HepG2 (cell line): ENCODE data around the gene AGAP3. TPM values are rescaled to one million over a fixed set of nuclear protein-coding genes. Genes with fewer than 3 reads are reported as not detected.

Source experiments
- ATAC-seq: fragments of 200-7000 bp; cut with Tn5 transposase; 3 replicates; pipeline ENCODE4 v1.9.1; 2020; ENCODE audit warnings: mild to moderate bottlenecking, moderate library complexity
- BruUV-seq: library from RNA; stranded (reverse); fragments of 400-500 nt; replicated peaks from 2 replicates; lab custom pipeline; 2021; lab: Mats Ljungman, UMichigan
- CTCF ChIA-PET: fragments of 300-600 bp; formaldehyde crosslinking; extraction: SDS; loops from one replicate; lab custom pipeline; 2021; ENCODE audit warnings: low total read pairs, inconsistent platforms, low intra/inter-chr PET ratio; lab: Yijun Ruan, JAX
- POLR2A ChIA-PET: fragments of 350-600 bp; sonication (Branson Sonifier 250); formaldehyde crosslinking; loops from one replicate; lab custom pipeline; 2020; ENCODE audit warnings: antibody characterized with exemption, inconsistent platforms; lab: Yijun Ruan, JAX
- DNase-seq: peaks from one replicate; pipeline ENCODE4 v3.0.0-alpha.2; 2015; ENCODE audit warnings: low spot score
- FAIRE-seq: peaks from 3 replicates; lab custom pipeline; 2011; peaks lifted over from hg19 to GRCh38; lab: Jason Lieb, UNC
- H2AFZ ChIP-seq: one replicate; pipeline ENCODE4 v1.6.1; 2011; ENCODE audit warnings: low read length, inconsistent platforms
- H3K27ac ChIP-seq: fragments of 300-600 bp; 3 replicates; pipeline ENCODE4 v1.8.0; 2011; ENCODE audit warnings: mixed run types, mild to moderate bottlenecking, mixed read lengths, low read length, inconsistent platforms; ENCODE audit not compliant: insufficient read depth; ENCODE audit errors: extremely low read length
- H3K27me3 ChIP-seq, 2 experiments: fragments of 200-600 bp in 1 of 2; 2 replicates in 1 of 2; 3 replicates in 1 of 2; pipeline versions ENCODE4 v1.6.0 to v1.8.0; 2011; ENCODE audit warnings: low read length in 2 of 2, mild to moderate bottlenecking in 2 of 2, moderate library complexity in 2 of 2, inconsistent platforms in 1 of 2; ENCODE audit not compliant: insufficient read depth in 2 of 2, control insufficient read depth in 1 of 2
- H3K36me3 ChIP-seq, 2 experiments: fragments of 200-600 bp in 1 of 2; replicated peaks in 1 of 2; 2 replicates in 1 of 2; 3 replicates in 1 of 2; pipeline versions ENCODE4 v1.5.1 to v1.8.0; 2011; ENCODE audit warnings: low read length in 2 of 2, inconsistent platforms in 1 of 2; ENCODE audit not compliant: insufficient read depth in 2 of 2, control insufficient read depth in 1 of 2
- H3K4me1 ChIP-seq: 2 replicates; pipeline ENCODE4 v1.5.1; 2012; ENCODE audit warnings: low read length, inconsistent platforms; ENCODE audit not compliant: insufficient read depth
- H3K4me2 ChIP-seq: 2 replicates; pipeline ENCODE4 v1.6.0; 2011; ENCODE audit warnings: low read depth, low read length, inconsistent platforms
- H3K4me3 ChIP-seq, 3 experiments: fragments of 200-600 bp in 1 of 3; sonication (generic), shearing (Covaris generic) in 1 of 3; replicated peaks in 1 of 3; 2 replicates each; pipeline ENCODE4 v1.5.1; 2011 to 2016; ENCODE audit warnings: low read length in 3 of 3, inconsistent platforms in 2 of 3, low read depth in 2 of 3, mild to moderate bottlenecking in 2 of 3, control low read depth in 1 of 3, mixed read lengths in 1 of 3; ENCODE audit not compliant: insufficient read depth in 1 of 3
- H3K79me2 ChIP-seq: one replicate; pipeline ENCODE4 v1.6.1; 2011; ENCODE audit warnings: low read length, inconsistent platforms; ENCODE audit not compliant: insufficient read depth
- H3K9ac ChIP-seq: 2 replicates; pipeline ENCODE4 v1.6.0; 2011; ENCODE audit warnings: mild to moderate bottlenecking, low read depth, low read length, inconsistent platforms; ENCODE audit not compliant: insufficient read depth
- H3K9me3 ChIP-seq: 2 replicates; pipeline ENCODE4 v1.5.1; 2012; ENCODE audit warnings: mild to moderate bottlenecking, low read length
- H4K20me1 ChIP-seq: 2 replicates; pipeline ENCODE4 v1.6.0; 2011; ENCODE audit warnings: inconsistent platforms, mild to moderate bottlenecking, low read length, moderate library complexity; ENCODE audit not compliant: insufficient read depth
- BCL6 ChIP-seq: IDR thresholded peaks from 2 replicates; pipeline ENCODE4 v1.6.1; 2016; ENCODE audit warnings: missing genetic modification reagents, missing compliant biosample characterization
- CBX5 ChIP-seq: sonication (generic); formaldehyde crosslinking; IDR thresholded peaks from 2 replicates; pipeline ENCODE4 v1.4.0; 2020; ENCODE audit warnings: missing genetic modification reagents, borderline replicate concordance
- CEBPB ChIP-seq: IDR thresholded peaks from 2 replicates; pipeline ENCODE4 v1.6.1; 2011; ENCODE audit warnings: low read depth, low read length, improper control_type of control experiment, borderline replicate concordance
- CSRNP2 ChIP-seq: sonication (generic); formaldehyde crosslinking; conservative IDR thresholded peaks from 2 replicates; pipeline ENCODE4 v1.8.0; 2022; ENCODE audit warnings: low read depth, missing genetic modification reagents
- GTF3A ChIP-seq: sonication (generic); formaldehyde crosslinking; conservative IDR thresholded peaks from 2 replicates; pipeline ENCODE4 v1.4.0; 2020; ENCODE audit warnings: mild to moderate bottlenecking, missing genetic modification reagents
- KDM4B ChIP-seq: sonication (generic); formaldehyde crosslinking; IDR thresholded peaks from 2 replicates; pipeline ENCODE4 v1.4.0; 2020; ENCODE audit warnings: missing genetic modification reagents
- KLF16 ChIP-seq, 2 experiments: sonication (generic) in 1 of 2; formaldehyde crosslinking in 1 of 2; IDR thresholded peaks; 2 replicates each; pipeline versions ENCODE4 v1.6.1 to v1.8.0; 2016 to 2023; ENCODE audit warnings: missing genetic modification reagents in 2 of 2, missing compliant biosample characterization in 1 of 2
- MTF1 ChIP-seq: sonication (generic); formaldehyde crosslinking; IDR thresholded peaks from 2 replicates; pipeline ENCODE4 v1.5.0; 2020; ENCODE audit warnings: missing genetic modification reagents
- NCOA2 ChIP-seq: sonication (generic); formaldehyde crosslinking; IDR thresholded peaks from 2 replicates; pipeline ENCODE4 v1.8.0; 2022; ENCODE audit warnings: inconsistent platforms
- SMC3 ChIP-seq: IDR thresholded peaks from 2 replicates; pipeline ENCODE4 v1.6.1; 2011; ENCODE audit warnings: low read length, improper control_type of control experiment
- TEAD2 ChIP-seq: sonication (generic); formaldehyde crosslinking; IDR thresholded peaks from 2 replicates; pipeline ENCODE4 v1.9.0; 2021; ENCODE audit warnings: missing genetic modification reagents
- ZBTB21 ChIP-seq: sonication (generic); formaldehyde crosslinking; IDR thresholded peaks from 2 replicates; pipeline ENCODE4 v1.4.0; 2020; ENCODE audit warnings: missing genetic modification reagents
- ZFYVE20 ChIP-seq: sonication (generic); formaldehyde crosslinking; IDR thresholded peaks from 2 replicates; pipeline ENCODE4 v1.8.0; 2023; ENCODE audit warnings: low read depth, mild to moderate bottlenecking, moderate library complexity, missing genetic modification reagents, borderline replicate concordance
- ZNF326 ChIP-seq: sonication (generic); formaldehyde crosslinking; IDR thresholded peaks from 2 replicates; pipeline ENCODE4 v1.4.0; 2020; ENCODE audit warnings: missing genetic modification reagents, borderline replicate concordance
- ZNF430 ChIP-seq: sonication (generic); formaldehyde crosslinking; IDR thresholded peaks from 2 replicates; pipeline ENCODE4 v1.9.0; 2021; ENCODE audit warnings: mild to moderate bottlenecking, missing genetic modification reagents
- ZNF460 ChIP-seq: sonication (generic); formaldehyde crosslinking; IDR thresholded peaks from 2 replicates; pipeline ENCODE4 v1.5.1; 2020; ENCODE audit warnings: missing genetic modification reagents, mild to moderate bottlenecking, borderline replicate concordance
- ZNF468 ChIP-seq: sonication (generic); formaldehyde crosslinking; IDR thresholded peaks from 2 replicates; pipeline ENCODE4 v1.8.0; 2022; ENCODE audit warnings: mild to moderate bottlenecking, moderate library complexity, missing genetic modification reagents
- ZNF558 ChIP-seq: sonication (generic); formaldehyde crosslinking; IDR thresholded peaks from 2 replicates; pipeline ENCODE4 v1.9.0; 2022; ENCODE audit warnings: mild to moderate bottlenecking, missing genetic modification reagents, borderline replicate concordance
- ZNF790 ChIP-seq: sonication (generic); formaldehyde crosslinking; IDR thresholded peaks from 2 replicates; pipeline ENCODE4 v1.8.0; 2022; ENCODE audit warnings: missing genetic modification reagents, mild to moderate bottlenecking, borderline replicate concordance
- ZSCAN9 ChIP-seq: IDR thresholded peaks from 2 replicates; pipeline ENCODE4 v1.6.1; 2016; ENCODE audit warnings: borderline replicate concordance
- WGBS: methylation state at CpG from one replicate; pipeline ENCODE4 v1.1.6; 2017; ENCODE audit warnings: low lambda C conversion rate; 5-methylcytosine and 5-hydroxymethylcytosine counted together
- in situ Hi-C: cut with HindIII; loops from 2 replicates; pipeline ENCODE4 v1.10.0; 2017; ENCODE audit warnings: low pct_unique_long_range_greater_than_20kb; ENCODE audit not compliant: extremely low pct_ligation_motif_present
- intact Hi-C: fragments of 100-400 bp; cut with micrococcal nuclease; formaldehyde crosslinking; loops from one replicate; pipeline ENCODE4 v1.10.0; 2022; ENCODE audit not compliant: unreplicated experiment
- polyA plus RNA-seq, 8 experiments: library from polyadenylated mRNA; depleted of rRNA in 3 of 8; stranded (reverse) in 7 of 8; unstranded in 1 of 8; fragments of >200 nt; fragmentation: Illumina TruSeq in 4 of 8; extraction: Trizol in 4 of 8; gene quantifications; 2 replicates each; pipeline versions ENCODE4 v1.2.1 to v1.2.3, GENCODE V29; 2011 to 2016; ENCODE audit warnings: low read depth in 4 of 8, missing spikeins in 1 of 8, mixed read lengths in 1 of 8; ENCODE audit not compliant: insufficient read depth in 1 of 8
- total RNA-seq, 5 experiments: library from RNA; depleted of rRNA; stranded (reverse); fragments of >200 nt; fragmentation: Illumina TruSeq; extraction: Trizol; gene quantifications; 2 replicates each; pipeline ENCODE4 v1.2.3, GENCODE V29; 2016; ENCODE audit warnings: low read depth in 1 of 5
- TF ChIP-seq, protein P1 (sequence below), 2 experiments: sonication (generic) in 1 of 2; formaldehyde crosslinking in 1 of 2; IDR thresholded peaks; 2 replicates each; pipeline versions ENCODE4 v1.4.0 to v1.6.1; 2016 to 2020; ENCODE audit warnings: borderline replicate concordance in 1 of 2, low read depth in 1 of 2, mild to moderate bottlenecking in 1 of 2, missing genetic modification reagents in 1 of 2

AGAP3 gene
- total and polyA plus RNA-seq, 2 of the 13 experiments (the other 11 are each of a cell fraction or from before 2014, with no cell fraction given) = 31.3 to 61.4 TPM

DNA sequence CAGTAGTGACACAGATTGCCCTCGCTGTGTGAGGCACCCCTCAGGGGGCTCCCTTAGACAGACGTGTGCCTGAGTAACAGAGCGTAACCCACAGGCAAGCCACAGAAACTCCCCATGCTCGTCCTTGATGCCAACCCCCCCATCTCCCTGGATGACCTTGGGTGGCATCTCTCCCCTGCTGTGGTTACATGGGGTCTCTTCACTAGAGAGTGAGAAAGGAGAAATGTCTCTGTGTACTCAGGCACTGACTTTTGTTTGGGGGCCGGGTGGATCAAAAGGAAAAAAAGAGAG is 101.9 kb downstream of the AGAP3 start (continued):
- TF ChIP-seq, protein P1, sequence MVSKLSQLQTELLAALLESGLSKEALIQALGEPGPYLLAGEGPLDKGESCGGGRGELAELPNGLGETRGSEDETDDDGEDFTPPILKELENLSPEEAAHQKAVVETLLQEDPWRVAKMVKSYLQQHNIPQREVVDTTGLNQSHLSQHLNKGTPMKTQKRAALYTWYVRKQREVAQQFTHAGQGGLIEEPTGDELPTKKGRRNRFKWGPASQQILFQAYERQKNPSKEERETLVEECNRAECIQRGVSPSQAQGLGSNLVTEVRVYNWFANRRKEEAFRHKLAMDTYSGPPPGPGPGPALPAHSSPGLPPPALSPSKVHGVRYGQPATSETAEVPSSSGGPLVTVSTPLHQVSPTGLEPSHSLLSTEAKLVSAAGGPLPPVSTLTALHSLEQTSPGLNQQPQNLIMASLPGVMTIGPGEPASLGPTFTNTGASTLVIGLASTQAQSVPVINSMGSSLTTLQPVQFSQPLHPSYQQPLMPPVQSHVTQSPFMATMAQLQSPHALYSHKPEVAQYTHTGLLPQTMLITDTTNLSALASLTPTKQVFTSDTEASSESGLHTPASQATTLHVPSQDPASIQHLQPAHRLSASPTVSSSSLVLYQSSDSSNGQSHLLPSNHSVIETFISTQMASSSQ (IDR thresholded peaks at IDR 0.05; ENCODE audit: low read depth) = no peak
- TF ChIP-seq, protein P1 (CRISPR knock-in tag; IDR thresholded peaks at IDR 0.05; ENCODE audit: borderline replicate concordance) = no peak
- TF ChIP-seq NCOA2 (CRISPR knock-in tag) = no peak
- no peak for TF ChIP-seq ZSCAN9
- TF ChIP-seq ZNF460 (CRISPR knock-in tag) = no peak
- TF ChIP-seq CBX5 (CRISPR knock-in tag) = no peak

GRCh38 chr7:151189038-151189437 is 102.8 kb downstream of the AGAP3 start:
- Histone ChIP-seq H3K4me3 (no peak overlapping the region), H3K4me2 (no peak overlapping the region), H3K27ac (no peak overlapping the region), H3K9ac (no peak overlapping the region), H4K20me1 (no peaks in the 10 kb centered on the region), H3K9me3 (no peaks in the 10 kb centered on the region), H3K79me2 (no peaks in the 10 kb centered on the region), H3K27me3 (peaks cover 5 to 51% of the 10 kb centered on the region in 2 experiments; a peak in 4 of 5 replicates), H2AFZ (no peak overlapping the region), H3K4me1 (no peaks in the 10 kb centered on the region), H3K36me3 (no peaks in the 10 kb centered on the region)
- POLR2A ChIA-PET = no interaction called here
- BruUV-seq = no TSS peak
- 10% methylated on average over 4 of the region's 4 CpGs for WGBS
- FAIRE-seq (no peak), DNase-seq (no peak), ATAC-seq (no peak)
- intact Hi-C loops (no loop called here), in situ Hi-C loops (no loop called here)
- CTCF ChIA-PET = no interaction called here
- no peak for TF ChIP-seq BCL6
- TF ChIP-seq CEBPB = no peak
- no peak for TF ChIP-seq KDM4B
- no peak for TF ChIP-seq SMC3
- no peak for TF ChIP-seq ZBTB21 (CRISPR knock-in tag)
- no peak for TF ChIP-seq TEAD2 (CRISPR knock-in tag)
- no peak for TF ChIP-seq CSRNP2 (CRISPR knock-in tag)
- no peak for TF ChIP-seq GTF3A
- no peak for TF ChIP-seq ZNF430 (CRISPR knock-in tag)
- TF ChIP-seq ZNF326 (CRISPR knock-in tag) = no peak
- no peak for TF ChIP-seq ZNF558 (CRISPR knock-in tag)
- TF ChIP-seq KLF16 (CRISPR knock-in tag; IDR thresholded peaks at IDR 0.05) = no peak
- TF ChIP-seq ZNF790 = no peak
- no peak for TF ChIP-seq MTF1 (CRISPR knock-in tag)
- no peak for TF ChIP-seq ZFYVE20
- no peak for TF ChIP-seq ZNF468 (CRISPR knock-in tag)
